ENCODE measurements around the gene CALML3.

- TF ChIP-seq POLR2A (IDR thresholded peaks at IDR 0.05), result no peak
- TF ChIP-seq CTCF (IDR thresholded peaks at IDR 0.05), result no peak
Measured at GRCh38 chr10:5532618-5533097, 7.9 kb downstream of the CALML3 start.
